ENCODE measurements around the gene S100A9. TPM values are rescaled to one million over a fixed set of nuclear protein-coding genes. Genes with fewer than 3 reads are reported as not detected.
A peak's percentile ranks its signal among the peaks of the same experiment; 100 is the strongest.
"Not testable (repeated sequence)": the region's sequence is repeated elsewhere in the genome, so short reads cannot be mapped to it uniquely, and the experiment has no call there.

The S100A9 gene
- polyA plus RNA-seq, 4 donors: 7.2 to 34.0 (median 24.9) TPM

GRCh38 chr1:153343811-153344717 lies 13.6 kb upstream of the S100A9 start:
- no peak for DNase-seq (ENCODE audit: low read depth in 4 of 4, low spot score in 3 of 4)

DNA sequence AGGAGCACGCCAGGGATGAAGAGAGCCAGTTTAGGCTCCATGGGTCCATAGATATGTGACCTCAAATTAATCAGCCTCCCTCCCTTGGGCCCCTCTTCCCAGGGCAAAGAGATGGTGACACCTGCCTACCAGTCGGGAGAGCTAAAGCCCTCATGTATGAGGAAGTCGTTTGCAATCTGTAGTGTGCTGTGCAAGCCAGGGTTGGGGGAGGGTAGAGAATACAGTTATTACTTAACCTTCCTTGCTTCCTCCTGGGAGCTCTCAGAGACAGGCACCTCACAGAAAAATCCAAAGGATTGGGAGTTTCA lies 13.0 kb upstream of the S100A9 start:
- DNase-seq (ENCODE audit: low read depth in 4 of 4, low spot score in 3 of 4): no peak

DNA sequence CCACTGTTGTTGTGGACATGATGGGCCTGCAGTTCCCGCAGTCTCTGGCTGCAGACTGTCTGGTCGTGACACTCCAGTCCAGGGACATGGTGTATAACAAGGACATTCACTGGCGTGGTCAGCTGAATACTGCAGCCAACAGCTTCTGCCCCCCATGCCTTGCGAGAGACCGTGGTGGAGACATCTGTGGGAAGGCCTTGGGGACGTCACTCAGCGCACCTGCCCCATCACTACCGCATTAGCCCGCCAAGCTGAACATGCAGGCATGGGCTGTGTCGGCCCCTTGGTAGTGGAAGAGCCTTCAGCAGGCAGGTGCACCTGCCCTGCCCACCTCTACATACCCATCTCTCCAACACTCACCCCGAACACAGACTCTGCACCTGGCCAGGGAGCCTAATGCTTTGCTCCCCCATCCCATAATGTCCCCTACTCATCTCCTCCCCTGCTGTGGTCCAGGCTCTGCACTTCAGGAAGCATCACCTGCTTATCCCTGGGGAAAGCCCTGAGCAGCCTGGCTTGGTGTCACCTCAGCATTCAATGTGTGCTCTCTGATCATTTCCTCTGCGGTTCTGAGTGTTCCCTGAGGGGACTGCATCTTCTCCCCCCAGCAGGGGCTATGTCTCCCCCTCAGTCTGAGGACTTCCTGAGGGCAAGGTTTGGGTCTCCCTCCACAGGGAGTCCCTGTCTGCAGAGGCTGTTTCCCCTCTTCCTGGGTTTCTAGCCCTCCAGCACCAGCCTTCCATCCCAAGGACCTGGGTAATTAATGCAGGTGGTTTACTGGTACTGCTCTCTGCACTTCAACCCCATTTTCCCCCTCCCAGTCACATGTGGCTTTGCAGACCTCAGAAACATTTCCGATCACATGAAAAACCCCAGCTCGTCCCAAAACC lies 12.2 kb upstream of the S100A9 start:
- no peak for DNase-seq (ENCODE audit: low read depth in 4 of 4, low spot score in 3 of 4)

DNA sequence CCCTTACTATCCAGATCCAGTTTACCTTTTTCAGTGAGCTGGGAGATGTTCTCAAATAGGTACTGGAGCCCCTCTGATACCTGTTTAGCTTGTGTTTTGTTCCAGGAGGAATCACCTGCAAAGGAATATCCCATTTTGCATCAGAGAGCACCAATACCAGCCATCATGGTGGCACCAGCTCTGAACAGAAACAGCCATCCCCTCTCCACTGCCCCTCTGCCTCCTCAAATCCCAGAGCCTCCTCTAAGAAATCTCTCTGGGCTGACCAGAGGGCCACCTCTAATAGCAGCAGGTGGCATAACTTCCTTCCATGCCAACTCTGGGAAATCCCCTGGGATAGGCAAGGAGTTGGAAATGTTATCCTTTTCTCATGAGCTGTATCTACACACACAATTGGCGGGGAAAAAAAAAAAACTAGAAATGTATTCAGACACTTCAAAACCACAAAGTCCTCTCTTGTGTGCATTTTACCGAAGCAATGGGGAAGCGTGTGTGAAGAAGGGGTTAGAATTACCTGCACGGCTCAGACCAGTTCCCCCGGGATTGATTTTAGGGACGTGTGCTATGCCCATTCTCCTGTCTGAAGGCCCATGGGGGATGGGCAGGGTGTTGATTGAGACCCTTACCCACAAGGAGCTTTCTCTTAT lies 11.5 kb upstream of the S100A9 start:
- DNase-seq (ENCODE audit: low read depth in 4 of 4, low spot score in 3 of 4): no peak

- DNase-seq (ENCODE audit: low read depth in 4 of 4, low spot score in 3 of 4): not testable (repeated sequence)
Measured at GRCh38 chr1:153347049-153347448, 10.6 kb upstream of the S100A9 start.

DNA sequence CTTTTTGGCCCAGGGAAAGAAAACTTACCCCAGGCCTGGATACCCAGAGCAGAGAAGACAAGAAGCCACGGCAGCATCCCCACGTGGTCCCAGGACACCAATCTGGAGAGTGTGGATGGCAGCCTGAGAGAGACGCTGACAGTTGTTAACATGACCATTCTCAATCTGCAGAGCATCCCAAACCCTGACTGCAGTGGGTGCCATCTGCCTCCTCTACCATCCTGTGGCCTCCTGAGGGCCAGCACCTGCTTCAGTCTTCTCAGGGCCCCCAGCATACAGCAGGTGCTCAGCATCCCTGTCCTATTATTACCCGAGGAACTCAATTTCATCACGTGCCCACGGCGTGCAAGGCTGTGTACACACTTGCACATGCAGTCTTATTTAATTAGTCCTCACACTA lies 9.8 kb upstream of the S100A9 start:
- DNase-seq (ENCODE audit: low read depth in 4 of 4, low spot score in 3 of 4): no peak

GRCh38 chr1:153348511-153349362 lies 8.9 kb upstream of the S100A9 start, which contains the start of gene PGLYRP4:
TSS of gene PGLYRP4 (minus strand) at chr1:153348841. CDS start at chr1:153347932, 909 bp downstream.
- no peak for DNase-seq (ENCODE audit: low read depth in 4 of 4, low spot score in 3 of 4)

- no peak for DNase-seq (ENCODE audit: low read depth in 4 of 4, low spot score in 3 of 4)
Measured at GRCh38 chr1:153349363-153350320, 8.0 kb upstream of the S100A9 start.

- DNase-seq (ENCODE audit: low read depth in 4 of 4, low spot score in 3 of 4): no peak
Measured at GRCh38 chr1:153350321-153350957, 7.2 kb upstream of the S100A9 start.

DNA sequence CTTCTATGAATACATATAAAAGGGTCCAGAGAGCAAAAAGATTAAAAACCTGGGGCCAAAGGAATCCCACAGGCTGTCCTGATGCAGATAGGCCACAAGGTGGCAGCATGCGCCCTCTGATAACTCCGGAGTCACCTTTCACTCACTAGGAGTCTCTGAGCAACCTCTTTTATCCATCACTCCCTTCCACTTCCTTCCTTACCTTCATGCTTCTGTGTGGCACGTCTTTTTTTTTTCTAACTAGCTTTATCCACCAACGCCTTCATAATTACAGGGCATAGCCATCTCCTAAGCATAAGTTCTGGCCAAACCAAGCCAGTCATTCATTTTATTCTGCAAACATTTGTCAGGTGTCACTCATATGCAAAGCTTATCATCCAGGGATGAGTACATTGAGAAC lies 5.1 kb upstream of the S100A9 start:
- peak in 2 of 4 donors; percentile 22 to 27 for DNase-seq (ENCODE audit: low read depth in 4 of 4, low spot score in 3 of 4)

GRCh38 chr1:153353226-153353947 lies 4.3 kb upstream of the S100A9 start:
- DNase-seq (ENCODE audit: low read depth in 4 of 4, low spot score in 3 of 4): no peak

GRCh38 chr1:153354515-153355193 lies 3.0 kb upstream of the S100A9 start:
- DNase-seq (ENCODE audit: low read depth in 4 of 4, low spot score in 3 of 4): no peak

- no peak for DNase-seq (ENCODE audit: low read depth in 4 of 4, low spot score in 3 of 4)
Measured at GRCh38 chr1:153355445-153356071, 2.1 kb upstream of the S100A9 start.

DNA sequence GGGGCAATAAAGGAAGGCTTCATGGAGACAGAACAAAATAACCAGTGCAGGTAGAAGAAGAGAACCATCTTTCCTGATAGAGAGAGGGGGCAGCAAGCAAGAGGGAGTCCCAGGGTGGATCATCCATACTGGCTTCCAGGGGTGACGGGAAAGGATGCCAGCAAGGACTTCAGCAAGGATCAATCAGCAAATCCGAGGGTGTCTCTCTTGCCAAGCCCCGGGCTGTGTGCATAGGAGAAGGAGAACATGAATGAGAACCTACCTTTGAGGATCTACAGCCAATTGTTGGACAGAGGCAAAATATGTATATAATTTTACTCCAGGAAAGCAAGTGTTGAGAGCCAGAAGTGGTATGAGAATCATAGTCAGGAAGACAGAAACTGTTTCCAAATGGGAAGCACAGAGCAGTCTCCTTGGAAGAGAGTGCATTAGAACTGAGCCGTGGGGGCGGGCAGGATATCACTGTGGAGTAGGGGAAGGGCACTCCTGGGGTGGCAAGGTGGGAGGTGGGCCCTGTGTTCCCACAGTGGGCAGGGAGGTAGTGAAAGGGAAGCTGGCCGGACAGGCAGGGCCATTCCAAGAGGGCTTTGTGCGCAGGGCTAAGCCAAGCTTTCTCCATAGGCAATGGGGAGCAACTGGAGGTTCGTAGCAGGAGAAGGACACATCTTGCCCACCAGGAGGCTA lies 1.1 kb upstream of the S100A9 start:
- no peak for DNase-seq (ENCODE audit: low read depth in 4 of 4, low spot score in 3 of 4)

- DNase-seq (ENCODE audit: low read depth in 4 of 4, low spot score in 3 of 4): no peak
Measured at GRCh38 chr1:153357076-153357852, 390 bp upstream of the S100A9 start.

DNA sequence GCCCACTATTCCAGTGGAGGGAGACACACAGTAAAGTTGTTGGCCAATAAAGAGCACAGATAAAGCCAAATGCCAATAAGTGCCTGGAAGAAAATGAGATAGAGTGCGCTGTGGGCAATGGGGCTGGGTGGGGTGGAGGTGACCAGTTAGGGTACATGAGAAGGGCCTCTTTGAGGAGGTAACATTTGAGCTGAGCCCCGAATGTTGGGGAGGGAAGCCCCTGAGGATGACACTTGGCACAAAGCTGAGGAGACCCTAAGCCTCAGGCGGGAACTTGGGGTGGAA lies 979 bp downstream of the S100A9 start:
- DNase-seq (ENCODE audit: low read depth in 4 of 4, low spot score in 3 of 4): no peak
